GM12892 (cell line): ENCODE measurements around the gene IFIT1B.
A peak's percentile ranks its signal among the peaks of the same experiment; 100 is the strongest.
"Not testable (repeated sequence)": the region's sequence is repeated elsewhere in the genome, so short reads cannot be mapped to it uniquely, and the experiment has no call there.

Source experiments
- DNase-seq: peaks from one replicate; pipeline ENCODE4 v3.0.0; 2011; ENCODE audit not compliant: insufficient read length
- FAIRE-seq: peaks from 2 replicates; lab custom pipeline; 2011; peaks lifted over from hg19 to GRCh38; lab: Jason Lieb, UNC
- POLR2A ChIP-seq: IDR thresholded peaks from 2 replicates; pipeline ENCODE4 v1.6.1; 2011; ENCODE audit warnings: low read depth, low read length, control low read depth
- POLR2AphosphoS5 ChIP-seq: IDR thresholded peaks from 2 replicates; pipeline ENCODE4 v1.6.1; 2011; ENCODE audit warnings: low read depth, low read length, control low read depth
- TAF1 ChIP-seq: IDR thresholded peaks from 2 replicates; pipeline ENCODE4 v1.6.1; 2011; ENCODE audit warnings: low read depth, mild to moderate bottlenecking, control low read depth, low read length, borderline replicate concordance

Gene IFIT1B

DNA sequence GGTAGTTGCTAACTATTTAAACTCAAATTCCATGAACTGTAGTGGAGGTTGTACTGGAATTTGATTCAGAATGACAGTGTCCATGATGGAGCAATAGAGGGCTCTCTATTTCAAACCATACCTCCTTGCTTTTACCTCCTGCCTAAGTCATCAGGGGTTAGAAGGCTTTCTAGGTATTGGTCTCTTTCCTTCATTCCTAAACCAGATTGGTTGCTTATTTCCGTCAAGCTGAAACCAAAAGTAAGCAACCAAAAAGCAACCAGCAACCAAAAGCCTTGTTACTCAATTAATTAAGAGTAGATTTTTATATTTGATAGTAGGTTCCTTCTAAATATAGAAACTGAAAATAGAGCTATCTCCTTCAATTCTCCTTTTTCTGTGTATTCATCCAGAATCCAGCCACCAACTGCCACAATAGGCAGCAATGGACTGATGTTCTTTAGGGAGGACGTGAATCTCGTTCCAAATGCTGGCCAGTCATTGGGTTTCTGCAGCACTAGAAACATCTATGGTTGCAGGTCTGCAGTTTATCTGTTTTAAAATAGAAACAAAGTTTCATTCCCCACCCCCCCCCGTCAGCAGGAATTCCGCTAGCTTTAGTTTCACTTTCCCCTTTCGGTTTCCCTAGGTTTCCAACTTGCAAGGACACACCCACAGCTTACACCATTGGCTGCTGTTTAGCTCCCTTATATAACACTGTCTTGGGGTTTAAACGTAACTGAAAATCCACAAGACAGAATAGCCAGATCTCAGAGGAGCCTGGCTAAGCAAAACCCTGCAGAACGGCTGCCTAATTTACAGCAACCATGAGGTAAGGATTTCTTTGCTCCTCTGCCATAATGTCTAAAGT is 14.3 kb downstream of the IFIT1B start, which contains the start of gene IFIT1:
Gene IFIT1, plus strand, starts transcription at position 717 of the 850 bp plus-strand sequence. Its CDS starts 90 bp downstream, at position 807.
- peak; percentile 97 for FAIRE-seq
- no peak for DNase-seq
- TF ChIP-seq POLR2AphosphoS5 (no peak), POLR2A (peak; percentile 55; the same call in 1 of the 2 replicates), TAF1 (0 out of 2 replicates have a peak, but pooled peaks have one; percentile 38)

GRCh38 chr10:89392974-89393373 is 15.1 kb downstream of the IFIT1B start:
- DNase-seq, result no peak

DNA sequence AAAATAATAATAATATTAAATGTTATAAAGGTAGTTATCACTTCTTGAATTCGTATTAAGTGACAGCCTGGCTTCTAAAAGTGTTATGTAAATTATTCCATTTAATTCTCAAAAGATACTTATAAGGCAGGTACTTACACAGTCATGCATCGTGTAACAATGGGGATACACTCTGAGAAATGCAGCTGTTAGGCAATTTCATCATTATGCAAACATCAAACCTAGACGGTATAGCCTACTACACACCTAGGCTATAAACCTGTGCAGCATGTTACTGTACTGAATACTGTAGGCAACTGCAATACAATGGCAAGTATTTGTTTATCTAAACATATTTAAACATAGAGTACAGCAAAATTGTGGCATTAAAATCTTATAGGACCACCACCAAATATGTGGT is 16.0 kb downstream of the IFIT1B start:
- no peak for DNase-seq
- TF ChIP-seq POLR2A (no peak), TAF1 (no peak), POLR2AphosphoS5 (no peak)
- FAIRE-seq, result no peak

More at GRCh38 chr10:89392974-89393373, 15.1 kb downstream of the IFIT1B start:
- TF ChIP-seq TAF1 (no peak), POLR2A (no peak), POLR2AphosphoS5 (no peak)
- peak; percentile 36 for FAIRE-seq

DNA sequence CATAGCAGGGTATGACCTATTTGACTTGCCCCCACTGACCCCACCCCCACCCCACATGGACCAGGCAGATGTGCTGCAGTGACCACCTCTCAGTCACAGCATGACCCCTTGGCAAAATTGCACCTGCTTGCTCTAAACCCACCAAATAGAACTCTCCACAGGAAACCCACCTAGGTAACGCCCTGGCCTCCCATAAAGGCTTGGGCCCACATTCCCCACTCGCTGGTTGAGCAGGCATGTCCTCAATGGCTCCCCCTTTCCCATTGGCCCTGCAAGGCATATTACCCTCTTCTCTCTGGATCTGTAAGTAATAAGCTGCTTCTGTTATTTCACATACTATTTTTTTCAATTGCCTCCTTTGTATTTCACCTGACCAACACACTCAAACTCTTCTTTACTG is 17.3 kb downstream of the IFIT1B start:
- TF ChIP-seq TAF1 (no peak), POLR2A (no peak)
- DNase-seq (no peak), FAIRE-seq (no peak)

DNA sequence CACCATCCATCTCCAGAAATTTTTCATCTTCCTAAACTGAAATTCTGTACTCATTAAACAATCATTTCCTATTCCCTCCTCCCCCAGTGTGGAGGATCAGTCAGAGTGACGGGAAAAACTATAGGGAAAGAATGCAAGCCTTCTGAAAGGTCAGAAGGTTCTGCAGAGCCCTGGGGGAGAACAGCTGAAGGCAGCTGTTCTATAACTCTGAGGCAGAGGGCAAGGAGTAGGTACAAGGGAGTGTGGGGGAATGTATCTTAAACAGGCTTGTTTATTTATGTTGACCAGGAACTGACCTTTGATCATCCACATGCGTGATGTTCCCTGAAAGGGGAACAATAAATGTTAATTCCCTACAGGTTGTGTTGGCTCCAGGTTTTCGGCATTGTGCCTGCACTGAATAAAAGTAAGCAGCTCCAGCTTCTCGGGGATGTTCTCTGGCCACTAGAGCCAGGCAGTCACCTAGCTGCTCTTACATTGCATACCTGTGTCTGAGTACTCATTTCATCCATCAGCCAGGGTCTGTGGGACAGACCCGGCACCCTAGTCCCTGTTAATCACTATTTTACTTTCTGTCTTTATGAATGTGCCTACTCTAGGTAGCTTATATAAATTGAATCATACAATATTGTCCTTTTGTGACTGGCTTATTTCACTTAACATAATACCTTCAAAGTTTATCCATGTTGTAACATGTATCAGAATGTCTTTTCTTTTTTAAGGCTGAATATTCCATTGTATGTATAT is 20.3 kb downstream of the IFIT1B start:
- DNase-seq (no peak), FAIRE-seq (peak; percentile 14)
- TF ChIP-seq TAF1 (no peak), POLR2AphosphoS5 (no peak), POLR2A (no peak)

- DNase-seq, result no peak
- no peak for FAIRE-seq
- TF ChIP-seq POLR2A (no peak), TAF1 (no peak), POLR2AphosphoS5 (no peak)
These were observed 22.1 kb downstream of the IFIT1B start for GRCh38 chr10:89399956-89400355.

- FAIRE-seq (no peak), DNase-seq (no peak)
- TF ChIP-seq POLR2A (no peak), POLR2AphosphoS5 (no peak), TAF1 (no peak)
These were observed 25.2 kb downstream of the IFIT1B start for GRCh38 chr10:89403043-89403442.

GRCh38 chr10:89404104-89405047 is 26.5 kb downstream of the IFIT1B start:
- DNase-seq, result no peak
- FAIRE-seq, result no peak
- TF ChIP-seq POLR2AphosphoS5, result no peak
- no peak for TF ChIP-seq TAF1
- no peak for TF ChIP-seq POLR2A

GRCh38 chr10:89406178-89406577 is 28.3 kb downstream of the IFIT1B start:
- DNase-seq, FAIRE-seq: not testable (repeated sequence)

- not testable (repeated sequence) for FAIRE-seq, DNase-seq
These were observed 29.9 kb downstream of the IFIT1B start for GRCh38 chr10:89407792-89408191.

DNA sequence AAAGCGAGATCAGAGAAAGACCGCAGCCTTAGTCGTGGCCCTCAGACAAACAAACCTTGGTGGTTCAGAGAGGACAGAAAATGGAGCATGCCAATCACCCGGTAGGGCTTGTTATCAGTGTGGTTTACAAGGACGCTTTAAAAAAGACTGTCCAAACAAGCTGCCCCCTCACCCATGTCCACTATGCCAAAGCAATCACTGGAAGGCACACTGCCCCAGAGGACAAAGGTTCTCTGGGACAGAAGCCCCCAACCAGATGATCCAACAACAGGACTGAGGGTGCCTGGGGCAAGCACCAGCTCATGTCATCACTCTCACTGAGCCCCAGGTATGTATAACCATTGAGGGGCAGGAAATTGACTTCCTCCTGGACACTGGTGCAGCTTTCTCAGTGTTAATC is 31.4 kb downstream of the IFIT1B start:
- DNase-seq, FAIRE-seq: not testable (repeated sequence)

GRCh38 chr10:89410551-89410950 is 32.7 kb downstream of the IFIT1B start:
- not testable (repeated sequence) for FAIRE-seq, DNase-seq

DNA sequence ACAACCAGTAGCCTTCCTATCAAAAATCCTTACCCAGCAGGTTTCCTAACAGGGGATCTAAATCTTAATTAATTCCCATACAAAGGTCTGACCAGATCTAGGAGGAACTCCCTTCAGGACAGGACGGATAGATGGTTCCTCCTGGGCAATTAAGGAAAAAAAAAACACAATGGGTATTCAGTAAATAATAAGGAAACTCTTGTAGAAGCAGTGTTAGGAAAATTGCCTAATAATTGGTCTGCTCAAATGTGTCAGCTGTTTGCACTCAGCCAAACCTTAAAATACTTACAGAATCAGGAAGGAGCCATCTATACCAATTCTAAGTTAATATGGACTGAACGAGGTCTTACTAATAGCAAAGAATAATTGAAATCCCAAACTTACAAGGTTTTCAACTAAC is 33.3 kb downstream of the IFIT1B start:
- not testable (repeated sequence) for FAIRE-seq

GRCh38 chr10:89412276-89412675 is 34.4 kb downstream of the IFIT1B start:
- FAIRE-seq, DNase-seq: not testable (repeated sequence)

More for the DNA sequence above, 33.3 kb downstream of the IFIT1B start:
- not testable (repeated sequence) for DNase-seq
